CD4-positive, alpha-beta T cell (primary cell): ENCODE data around the gene SOX15. TPM values are rescaled to one million over a fixed set of nuclear protein-coding genes. Genes with fewer than 3 reads are reported as not detected.

Source experiments
- ATAC-seq: fragments of 200-7000 bp; cut with Tn5 transposase; one replicate; pipeline ENCODE4 v1.10.0; 2022; ENCODE audit warnings: mild to moderate bottlenecking; ENCODE audit not compliant: poor library complexity
- CTCF ChIA-PET: fragments of 350-600 bp; sonication (Branson Sonifier 250); formaldehyde crosslinking; loops from one replicate; lab custom pipeline; 2021; ENCODE audit warnings: antibody characterized with exemption, inconsistent platforms; lab: Charles Lee
- POLR2A ChIA-PET: fragments of 350-600 bp; sonication (Branson Sonifier 250); formaldehyde crosslinking; loops from one replicate; lab custom pipeline; 2021; ENCODE audit warnings: antibody characterized with exemption, inconsistent platforms; lab: Charles Lee
- DNase-seq, 14 experiments: peaks; one replicate each; pipeline ENCODE4 v3.0.0-alpha.2; 2013 to 2020; ENCODE audit warnings: mixed read lengths in 2 of 14
- H3K27ac ChIP-seq, 2 donors: one replicate each; pipeline versions ENCODE4 v1.5.1 to v1.7.0; 2013; ENCODE audit warnings: low read length in 2 of 2, low read depth in 1 of 2, mild to moderate bottlenecking in 1 of 2
- H3K27me3 ChIP-seq, 2 experiments: 1 replicate in 1 of 2; 2 replicates in 1 of 2; pipeline versions ENCODE4 v1.6.1 to v1.7.0; 2013; ENCODE audit warnings: low read length in 2 of 2, control low read depth in 1 of 2, mild to moderate bottlenecking in 1 of 2, moderate library complexity in 1 of 2; ENCODE audit not compliant: insufficient read depth in 2 of 2, control insufficient read depth in 1 of 2
- H3K36me3 ChIP-seq: one replicate; pipeline ENCODE4 v1.6.1; 2013; ENCODE audit warnings: low read length, control low read depth; ENCODE audit not compliant: insufficient read depth
- H3K4me1 ChIP-seq: one replicate; pipeline ENCODE4 v1.6.1; 2013; ENCODE audit warnings: low read length, control low read depth; ENCODE audit not compliant: insufficient read depth
- H3K4me3 ChIP-seq: one replicate; pipeline ENCODE4 v1.5.1; 2013; ENCODE audit warnings: mild to moderate bottlenecking, low read length, moderate library complexity
- H3K9me3 ChIP-seq, 2 experiments: 1 replicate in 1 of 2; 2 replicates in 1 of 2; pipeline versions ENCODE4 v1.6.1 to v1.7.0; 2013; ENCODE audit warnings: low read length in 2 of 2, mild to moderate bottlenecking in 2 of 2, control low read depth in 1 of 2, moderate library complexity in 1 of 2; ENCODE audit not compliant: control insufficient read depth in 1 of 2, insufficient read depth in 1 of 2
- H3K27ac Mint-ChIP-seq: one replicate; pipeline ENCODE4 v1.8.0; 2020; ENCODE audit warnings: mixed read lengths
- H3K27me3 Mint-ChIP-seq: one replicate; pipeline ENCODE4 v1.8.0; 2021; ENCODE audit warnings: mixed read lengths
- H3K36me3 Mint-ChIP-seq: one replicate; pipeline ENCODE4 v1.8.0; 2021; ENCODE audit warnings: low read depth, mixed read lengths
- H3K4me1 Mint-ChIP-seq: one replicate; pipeline ENCODE4 v1.8.0; 2021; ENCODE audit warnings: low read depth, mixed read lengths
- H3K4me3 Mint-ChIP-seq: one replicate; pipeline ENCODE4 v1.8.0; 2020; ENCODE audit warnings: mild to moderate bottlenecking, mixed read lengths
- H3K9me3 Mint-ChIP-seq: one replicate; pipeline ENCODE4 v1.8.0; 2020; ENCODE audit warnings: mixed read lengths
- CTCF ChIP-seq: fragments of 200-600 bp; IDR thresholded peaks from one replicate; pipeline ENCODE4 v1.8.0; 2022; ENCODE audit warnings: antibody characterized with exemption, mild to moderate bottlenecking
- intact Hi-C, 2 experiments: fragments of 100-400 bp; cut with DNase I in 1 of 2; cut with micrococcal nuclease in 1 of 2; formaldehyde crosslinking; loops; one replicate each; pipeline versions ENCODE4 v1.15.1 to v1.9.0; 2023 to 2025; cut with DNase I, micrococcal nuclease
- total RNA-seq, 174 experiments: library from RNA in 2 of 174; stranded (reverse) in 2 of 174; gene quantifications; one replicate each; pipeline ENCODE4 v1.2.3 and lab custom pipeline; 2021 to 2026

The SOX15 gene
- total RNA-seq, 2 experiments from 2014 or later = 0.30 TPM; not detected in 1

- peaks cover 3% of the 10 kb centered on the region for H3K27me3 Mint-ChIP-seq
- peak overlapping the region; percentile 99 for H3K4me3 Mint-ChIP-seq
- Histone ChIP-seq H3K9me3 (no peaks in the 10 kb centered on the region), H3K36me3 (peaks cover 67% of the 10 kb centered on the region), H3K27me3 (no peaks in the 10 kb centered on the region), H3K4me1 (peaks cover 73% of the 10 kb centered on the region), H3K27ac (peak overlapping the region in 1 of 2 donors; percentile 38), H3K4me3 (no peak overlapping the region)
- POLR2A ChIA-PET = interaction anchor here (0.5 to 7.0 kb wide), 9 partner anchors 9 to 139 kb away, joined by 3 to 143 read pairs (median 5); partner anchors contain the start of genes FXR2, MPDU1, SENP3 and TP53
- CTCF ChIA-PET = interaction anchor here (2.3 kb wide), 2 partner anchors 14 to 113 kb away, joined by 8 to 15 read pairs; partner anchors contain the start of gene WRAP53
- peaks cover 77% of the 10 kb centered on the region for H3K4me1 Mint-ChIP-seq
- DNase-seq (no peak), ATAC-seq (no peak)
- H3K36me3 Mint-ChIP-seq = peaks cover 87% of the 10 kb centered on the region
- TF ChIP-seq CTCF = no peak
- intact Hi-C loops = no loop called here
- peak overlapping the region; percentile 99 for H3K27ac Mint-ChIP-seq
- H3K9me3 Mint-ChIP-seq = no peaks in the 10 kb centered on the region
Observed at GRCh38 chr17:7575481-7575883, 14.4 kb downstream of the SOX15 start.

- peaks cover 76% of the 10 kb centered on the region for H3K36me3 ChIP-seq
- Mint-ChIP-seq H3K4me3 (peak overlapping the region; percentile 99), H3K36me3 (peaks cover 89% of the 10 kb centered on the region), H3K27me3 (peaks cover 3% of the 10 kb centered on the region), H3K9me3 (no peaks in the 10 kb centered on the region), H3K4me1 (peaks cover 65% of the 10 kb centered on the region), H3K27ac (peak overlapping the region; percentile 99)
- intact Hi-C loops = loop anchor here (1.0 to 5.0 kb wide), 2 partner anchors 9 to 268 kb away; partner anchors contain the start of gene MPDU1 (in 1 of the 2)
- no peaks in the 10 kb centered on the region for H3K27me3 ChIP-seq
- no peak for TF ChIP-seq CTCF
- peak overlapping the region; percentile 100 for H3K4me3 ChIP-seq
- no peak for ATAC-seq
- POLR2A ChIA-PET = interaction anchor here (0.6 to 7.0 kb wide), 20 partner anchors 8 to 539 kb away, joined by 3 to 143 read pairs (median 4); partner anchors contain the start of genes CTDNEP1, DVL2, FXR2 and MPDU1
- H3K9me3 ChIP-seq = no peaks in the 10 kb centered on the region
- H3K4me1 ChIP-seq = peaks cover 65% of the 10 kb centered on the region
- DNase-seq = no peak
- CTCF ChIA-PET = interaction anchor here (0.9 to 2.4 kb wide), 4 partner anchors 14 to 137 kb away, joined by 3 to 15 read pairs (median 8); partner anchors contain the start of gene WRAP53
- peak overlapping the region; percentile 77 to 96 for H3K27ac ChIP-seq
Observed at GRCh38 chr17:7574176-7574953, 15.5 kb downstream of the SOX15 start.

- Histone ChIP-seq H3K27ac (peak overlapping the region; percentile 96 to 98), H3K36me3 (peaks cover 72% of the 10 kb centered on the region), H3K9me3 (no peaks in the 10 kb centered on the region), H3K4me1 (peaks cover 56% of the 10 kb centered on the region), H3K4me3 (peak overlapping the region; percentile 100), H3K27me3 (no peaks in the 10 kb centered on the region)
- H3K4me3 Mint-ChIP-seq = peak overlapping the region; percentile 99
- ATAC-seq = peak; percentile 47
- ChIA-PET POLR2A (interaction anchor here (0.6 to 7.0 kb wide), 21 partner anchors 9 to 538 kb away, joined by 3 to 143 read pairs (median 4); partner anchors contain the start of genes CTDNEP1, DVL2, FXR2 and MPDU1), CTCF (interaction anchor here (1.2 to 2.4 kb wide), 4 partner anchors 13 to 115 kb away, joined by 4 to 15 read pairs (median 8); partner anchors contain the start of genes FXR2 and WRAP53)
- H3K36me3 Mint-ChIP-seq = peaks cover 86% of the 10 kb centered on the region
- peaks cover 59% of the 10 kb centered on the region for H3K4me1 Mint-ChIP-seq
- DNase-seq = peak; percentile 85 to 97 (median 90)
- peaks cover 3% of the 10 kb centered on the region for H3K27me3 Mint-ChIP-seq
- intact Hi-C loops = loop anchor here (1.0 to 5.0 kb wide), 7 partner anchors 10 to 334 kb away; partner anchors contain the start of genes FXR2 (in 2 of the 2), EIF5A (in 1 of the 2), MPDU1 (in 1 of the 2) and PHF23 (in 1 of the 2)
- no peaks in the 10 kb centered on the region for H3K9me3 Mint-ChIP-seq
- H3K27ac Mint-ChIP-seq = peak overlapping the region; percentile 99
- TF ChIP-seq CTCF = no peak
Observed at GRCh38 chr17:7573324-7574080, 16.4 kb downstream of the SOX15 start.
